KMS-11 (cell line): ENCODE data around the gene KRI1.

Experiments used
- H2AFZ ChIP-seq: fragments of 200-600 bp; sonication (generic); 2 replicates; pipeline ENCODE4 v1.6.1; 2016; ENCODE audit warnings: antibody characterized with exemption, mixed run types, low read depth
- H3K27ac ChIP-seq: fragments of 200-600 bp; sonication (generic); 2 replicates; pipeline ENCODE4 v1.6.1; 2016; ENCODE audit warnings: mild to moderate bottlenecking, mixed run types
- H3K27me3 ChIP-seq: fragments of 200-600 bp; sonication (generic); 2 replicates; pipeline ENCODE4 v1.6.1; 2017; ENCODE audit warnings: mild to moderate bottlenecking, low read depth, mixed run types, moderate library complexity; ENCODE audit not compliant: insufficient read depth
- H3K36me3 ChIP-seq: fragments of 200-600 bp; sonication (generic); 2 replicates; pipeline ENCODE4 v1.6.1; 2017; ENCODE audit warnings: mild to moderate bottlenecking, mixed run types; ENCODE audit not compliant: insufficient read depth
- H3K4me1 ChIP-seq: fragments of 200-600 bp; sonication (generic); 2 replicates; pipeline ENCODE4 v1.6.1; 2016; ENCODE audit warnings: mild to moderate bottlenecking, low read depth, mixed run types; ENCODE audit not compliant: poor library complexity, severe bottlenecking
- H3K4me2 ChIP-seq: fragments of 200-600 bp; sonication (generic); 2 replicates; pipeline ENCODE4 v1.7.0; 2016; ENCODE audit warnings: mild to moderate bottlenecking, mixed run types
- H3K4me3 ChIP-seq: fragments of 200-600 bp; sonication (generic); IDR thresholded peaks from 2 replicates; pipeline ENCODE4 v1.6.1; 2017; ENCODE audit warnings: low read depth, low read length, mixed read lengths; ENCODE audit not compliant: insufficient read depth
- H3K79me2 ChIP-seq: fragments of 200-600 bp; sonication (generic); 2 replicates; pipeline ENCODE4 v1.6.1; 2016; ENCODE audit warnings: low read depth, mixed run types; ENCODE audit not compliant: insufficient read depth
- H3K9ac ChIP-seq: fragments of 200-600 bp; sonication (generic); 2 replicates; pipeline ENCODE4 v1.6.1; 2016; ENCODE audit warnings: mild to moderate bottlenecking, mixed run types
- H4K20me1 ChIP-seq: fragments of 200-600 bp; sonication (generic); 2 replicates; pipeline ENCODE4 v1.6.1; 2016; ENCODE audit warnings: mild to moderate bottlenecking, mixed run types; ENCODE audit not compliant: insufficient read depth
- TF ChIP-seq, protein P1 (sequence below): fragments of 200-600 bp; sonication (generic); conservative IDR thresholded peaks from 2 replicates; pipeline ENCODE4 v1.6.1; 2017; ENCODE audit warnings: low read depth, mild to moderate bottlenecking, antibody characterized with exemption, low read length, moderate library complexity, mixed read lengths

KRI1 gene

DNA sequence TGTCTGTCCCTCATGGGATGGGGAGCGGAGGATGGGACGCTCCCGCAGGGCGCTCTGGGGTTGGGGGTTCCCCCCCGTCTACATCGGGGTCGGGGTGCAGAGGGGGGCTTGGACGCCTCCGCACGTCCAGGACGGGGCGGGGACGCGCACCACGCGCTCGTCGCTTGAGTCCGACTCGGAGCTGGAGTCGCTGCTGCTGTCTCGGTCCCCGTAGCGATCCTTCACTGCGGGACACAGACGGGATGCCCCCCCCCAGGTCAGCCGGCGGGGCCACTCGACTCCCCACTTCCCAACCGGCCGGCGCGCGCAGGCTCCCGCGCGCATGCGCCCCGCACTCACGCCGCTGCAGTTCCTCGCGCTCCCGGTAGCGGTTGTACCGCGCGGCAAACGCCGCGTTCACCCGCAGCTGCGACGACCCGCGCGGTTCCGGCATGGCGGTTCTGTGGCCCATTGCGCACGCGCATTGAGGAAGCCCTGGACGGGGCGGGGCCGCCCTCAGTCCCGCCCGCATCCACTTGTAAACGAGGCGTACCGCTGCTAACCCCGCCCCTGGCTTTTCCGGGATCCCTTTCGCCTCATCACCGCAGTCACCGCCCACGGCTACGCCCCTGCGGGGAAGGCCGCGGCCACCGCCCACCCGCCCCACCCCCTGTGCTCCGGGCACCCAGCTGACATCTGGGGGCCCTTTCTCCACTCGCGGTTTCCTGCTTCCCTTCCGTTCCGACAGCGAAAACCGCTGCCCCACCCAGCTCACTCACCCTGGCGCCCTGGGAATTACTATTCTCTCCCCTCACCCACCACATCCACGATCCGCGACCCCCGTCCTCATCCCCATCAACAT is at the start of gene KRI1:
TSS of gene KRI1 (minus strand) at position 444 of the 841 bp plus-strand sequence. CDS start at position 433, 11 bp downstream.
- H3K27ac ChIP-seq: peak within 1 kb of the TSS; percentile 69
- peak within 1 kb of the TSS; percentile 90 for H3K9ac ChIP-seq
- TF ChIP-seq, protein P1, sequence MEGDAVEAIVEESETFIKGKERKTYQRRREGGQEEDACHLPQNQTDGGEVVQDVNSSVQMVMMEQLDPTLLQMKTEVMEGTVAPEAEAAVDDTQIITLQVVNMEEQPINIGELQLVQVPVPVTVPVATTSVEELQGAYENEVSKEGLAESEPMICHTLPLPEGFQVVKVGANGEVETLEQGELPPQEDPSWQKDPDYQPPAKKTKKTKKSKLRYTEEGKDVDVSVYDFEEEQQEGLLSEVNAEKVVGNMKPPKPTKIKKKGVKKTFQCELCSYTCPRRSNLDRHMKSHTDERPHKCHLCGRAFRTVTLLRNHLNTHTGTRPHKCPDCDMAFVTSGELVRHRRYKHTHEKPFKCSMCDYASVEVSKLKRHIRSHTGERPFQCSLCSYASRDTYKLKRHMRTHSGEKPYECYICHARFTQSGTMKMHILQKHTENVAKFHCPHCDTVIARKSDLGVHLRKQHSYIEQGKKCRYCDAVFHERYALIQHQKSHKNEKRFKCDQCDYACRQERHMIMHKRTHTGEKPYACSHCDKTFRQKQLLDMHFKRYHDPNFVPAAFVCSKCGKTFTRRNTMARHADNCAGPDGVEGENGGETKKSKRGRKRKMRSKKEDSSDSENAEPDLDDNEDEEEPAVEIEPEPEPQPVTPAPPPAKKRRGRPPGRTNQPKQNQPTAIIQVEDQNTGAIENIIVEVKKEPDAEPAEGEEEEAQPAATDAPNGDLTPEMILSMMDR: no peak
- peaks cover 38% of the 10 kb centered on the region for H3K4me1 ChIP-seq
- peaks cover 17% of the 10 kb centered on the region for H3K79me2 ChIP-seq
- H3K4me3 ChIP-seq: no peak within 1 kb of the TSS
- no peaks in the 10 kb centered on the region for H4K20me1 ChIP-seq
- H2AFZ ChIP-seq: peak within 1 kb of the TSS; percentile 45
- H3K27me3 ChIP-seq: 0 out of 2 replicates have a peak, but pooled peaks cover 4% of the 10 kb centered on the region
- peak within 1 kb of the TSS; percentile 85 for H3K4me2 ChIP-seq
- H3K36me3 ChIP-seq: no peaks in the 10 kb centered on the region

DNA sequence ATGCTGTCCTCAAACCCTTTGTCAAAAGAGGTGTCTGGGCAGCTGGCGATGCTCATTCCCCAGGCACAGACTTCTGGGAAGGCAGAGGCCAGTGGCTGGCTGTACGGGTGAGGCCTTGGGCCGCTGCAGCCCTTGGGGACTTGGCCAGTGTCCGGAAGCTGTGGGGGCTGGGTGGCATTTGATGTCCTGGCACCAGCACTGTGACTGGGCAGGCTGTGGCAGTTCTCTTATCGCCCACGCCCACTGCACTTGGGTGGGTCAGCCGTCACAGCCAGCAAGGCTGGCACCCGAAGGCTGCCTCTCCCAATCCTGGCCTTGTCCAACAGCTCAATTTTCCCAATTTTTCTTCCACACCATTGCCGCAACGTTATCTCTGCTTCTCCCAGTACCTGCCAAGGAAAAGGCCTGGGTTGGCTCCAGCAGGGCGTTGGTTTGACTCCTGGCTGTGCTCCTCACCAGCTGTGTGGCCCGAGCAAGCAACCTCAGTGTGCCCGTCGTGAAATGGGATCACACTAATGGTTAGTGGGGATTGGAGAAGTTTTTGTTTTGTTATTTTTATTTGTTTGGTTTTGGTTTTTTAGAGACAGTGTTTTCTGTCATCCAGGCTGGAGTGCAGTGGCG is 46.8 kb upstream of the KRI1 start:
- Histone ChIP-seq H3K9ac (no peak overlapping the region), H2AFZ (no peak overlapping the region)

DNA sequence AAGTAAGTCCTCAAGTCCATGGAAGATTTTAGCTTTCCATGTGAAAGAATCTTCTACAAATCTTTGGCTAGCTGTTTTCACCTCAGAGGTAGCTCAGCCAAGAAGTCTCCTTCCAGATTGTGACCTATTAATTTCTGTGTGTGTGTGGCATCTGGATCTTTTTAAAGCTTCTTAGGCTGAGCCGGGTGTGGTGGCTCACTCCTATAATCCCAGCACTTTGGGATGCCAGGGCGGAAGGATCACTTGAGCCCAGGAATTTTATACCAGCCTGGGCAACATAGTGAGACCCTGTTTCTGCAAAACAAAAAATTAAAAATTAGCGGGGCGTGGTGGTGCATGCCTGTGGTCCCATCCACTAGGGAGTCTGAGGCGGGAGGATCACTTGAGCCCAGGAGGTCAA is 46.1 kb upstream of the KRI1 start:
- Histone ChIP-seq H3K27me3 (no peaks in the 10 kb centered on the region), H3K4me1 (no peaks in the 10 kb centered on the region), H3K36me3 (no peaks in the 10 kb centered on the region), H3K4me2 (no peak overlapping the region), H3K27ac (no peak overlapping the region), H3K9ac (no peak overlapping the region), H2AFZ (no peak overlapping the region), H4K20me1 (no peaks in the 10 kb centered on the region), H3K79me2 (no peaks in the 10 kb centered on the region), H3K4me3 (no peak overlapping the region)
- TF ChIP-seq, protein P1: no peak

More for the DNA sequence above, 46.8 kb upstream of the KRI1 start:
- Histone ChIP-seq H3K27me3 (no peaks in the 10 kb centered on the region), H3K27ac (no peak overlapping the region), H3K4me2 (no peak overlapping the region), H3K36me3 (no peaks in the 10 kb centered on the region), H3K79me2 (no peaks in the 10 kb centered on the region), H3K4me1 (no peaks in the 10 kb centered on the region), H3K4me3 (no peak overlapping the region), H4K20me1 (no peaks in the 10 kb centered on the region)
- TF ChIP-seq, protein P1: no peak

DNA sequence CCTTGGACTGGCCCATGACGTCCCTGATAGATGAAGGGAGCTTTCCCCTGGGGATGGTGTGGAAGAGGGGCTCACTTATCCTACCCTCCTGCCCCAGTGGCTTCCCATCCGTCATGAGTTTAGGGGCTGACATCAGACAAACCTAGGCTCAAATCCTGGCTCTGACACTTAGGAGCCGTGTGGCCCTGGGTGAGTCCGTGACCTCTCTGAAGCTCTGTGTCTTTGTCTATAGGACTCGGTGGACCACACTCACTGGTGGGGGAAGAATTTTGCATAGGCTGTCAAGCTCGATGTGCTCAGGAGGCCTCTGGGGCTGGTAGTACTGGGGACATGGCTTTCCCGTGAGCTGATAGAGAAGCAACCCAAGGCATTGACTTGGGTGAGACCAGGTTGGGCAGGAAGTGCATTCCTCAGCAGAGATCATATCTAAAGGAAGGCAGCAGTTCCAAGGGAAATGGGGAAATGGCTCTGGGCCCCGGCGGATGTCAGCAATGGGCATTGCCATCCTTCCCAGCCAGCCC is 38.7 kb upstream of the KRI1 start:
- TF ChIP-seq, protein P1: no peak
- Histone ChIP-seq H2AFZ (no peak overlapping the region), H3K36me3 (no peaks in the 10 kb centered on the region), H3K9ac (no peak overlapping the region), H4K20me1 (no peaks in the 10 kb centered on the region), H3K4me3 (no peak overlapping the region), H3K79me2 (no peaks in the 10 kb centered on the region), H3K27ac (no peak overlapping the region), H3K27me3 (peaks cover 12% of the 10 kb centered on the region; the same call in 1 of the 2 replicates), H3K4me2 (no peak overlapping the region), H3K4me1 (no peaks in the 10 kb centered on the region)
